ENCODE data around the gene CIAO3.

The CIAO3 gene

DNA sequence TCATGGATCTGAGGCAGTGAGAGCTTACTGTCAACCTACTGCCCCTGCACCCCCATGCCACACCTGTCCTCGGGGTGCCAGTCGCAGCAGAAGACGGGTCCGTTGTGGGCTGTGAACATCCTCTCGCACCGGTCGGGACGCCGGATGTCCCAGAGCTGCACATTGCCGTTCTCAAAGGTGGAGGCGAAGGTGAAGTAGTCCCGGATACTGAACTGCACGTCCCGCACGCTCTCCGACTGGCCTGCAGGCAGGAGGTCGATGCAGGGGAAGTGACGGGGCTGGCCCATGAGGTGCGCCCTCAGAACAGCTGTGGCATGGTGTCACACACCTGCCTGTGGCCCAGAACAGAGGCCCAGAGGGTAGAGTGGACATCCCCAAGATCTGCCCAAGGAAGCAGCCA, 53.3 kb downstream of the CIAO3 start:
- no peak for DNase-seq

DNA sequence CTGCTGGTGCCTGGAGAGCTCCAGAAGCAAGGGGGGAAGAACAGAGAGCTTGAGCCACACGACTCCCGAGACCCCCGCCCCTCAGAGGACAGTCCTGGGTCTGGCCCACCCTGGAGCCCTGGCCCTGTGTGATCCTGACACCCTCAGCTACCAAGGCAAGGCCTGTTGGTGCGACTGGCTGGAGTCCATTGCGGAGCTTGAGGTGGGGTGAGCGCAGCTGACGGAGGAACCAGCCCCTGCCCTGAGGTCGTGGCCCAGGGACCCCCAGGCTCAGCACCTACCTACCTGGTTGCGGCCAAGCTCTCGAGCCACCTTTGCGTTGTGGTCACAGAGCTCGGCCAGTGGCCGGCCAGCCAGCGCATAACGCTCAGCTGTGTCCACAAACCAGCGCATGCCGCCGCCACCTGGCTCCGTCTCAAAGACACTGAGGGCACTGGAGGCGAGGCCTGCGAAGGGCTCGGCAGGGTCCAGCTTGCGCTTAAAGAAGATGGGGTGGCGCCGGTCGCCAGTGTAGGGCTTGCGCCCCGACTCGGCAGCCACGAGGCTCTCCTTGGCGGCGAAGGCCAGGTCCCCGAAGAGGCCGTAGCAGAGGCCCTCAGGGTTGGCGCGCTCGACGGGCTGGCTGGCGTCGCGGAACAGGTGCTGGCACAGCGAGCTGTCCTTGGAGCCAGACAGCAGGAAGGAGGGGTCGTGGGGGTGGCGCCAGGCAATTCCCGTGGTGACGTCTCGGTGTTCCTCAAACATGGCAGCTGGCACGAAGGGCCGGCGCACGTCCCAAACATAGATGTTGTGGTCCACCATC, 54.1 kb downstream of the CIAO3 start:
- DNase-seq = no peak

DNA sequence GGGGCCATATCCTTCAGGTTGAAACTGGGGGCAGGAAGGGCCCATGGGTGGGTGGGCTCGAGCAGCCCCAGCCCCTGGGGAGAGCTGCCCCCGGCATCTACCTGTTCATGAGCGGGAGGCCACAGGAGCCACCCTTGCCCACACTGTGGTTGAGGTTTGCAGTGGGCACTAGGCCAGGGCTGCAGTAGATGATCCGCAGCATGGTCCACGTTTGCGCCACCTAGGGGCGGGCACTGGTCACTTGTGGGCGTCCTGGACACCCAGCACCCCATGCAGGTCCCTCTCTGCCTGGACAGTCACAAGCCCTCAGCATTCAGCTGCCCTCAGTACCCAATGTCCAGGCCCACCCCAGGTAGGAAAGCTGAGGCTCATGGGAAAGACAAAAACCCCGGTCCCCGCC, 54.8 kb downstream of the CIAO3 start:
- DNase-seq = no peak

DNA sequence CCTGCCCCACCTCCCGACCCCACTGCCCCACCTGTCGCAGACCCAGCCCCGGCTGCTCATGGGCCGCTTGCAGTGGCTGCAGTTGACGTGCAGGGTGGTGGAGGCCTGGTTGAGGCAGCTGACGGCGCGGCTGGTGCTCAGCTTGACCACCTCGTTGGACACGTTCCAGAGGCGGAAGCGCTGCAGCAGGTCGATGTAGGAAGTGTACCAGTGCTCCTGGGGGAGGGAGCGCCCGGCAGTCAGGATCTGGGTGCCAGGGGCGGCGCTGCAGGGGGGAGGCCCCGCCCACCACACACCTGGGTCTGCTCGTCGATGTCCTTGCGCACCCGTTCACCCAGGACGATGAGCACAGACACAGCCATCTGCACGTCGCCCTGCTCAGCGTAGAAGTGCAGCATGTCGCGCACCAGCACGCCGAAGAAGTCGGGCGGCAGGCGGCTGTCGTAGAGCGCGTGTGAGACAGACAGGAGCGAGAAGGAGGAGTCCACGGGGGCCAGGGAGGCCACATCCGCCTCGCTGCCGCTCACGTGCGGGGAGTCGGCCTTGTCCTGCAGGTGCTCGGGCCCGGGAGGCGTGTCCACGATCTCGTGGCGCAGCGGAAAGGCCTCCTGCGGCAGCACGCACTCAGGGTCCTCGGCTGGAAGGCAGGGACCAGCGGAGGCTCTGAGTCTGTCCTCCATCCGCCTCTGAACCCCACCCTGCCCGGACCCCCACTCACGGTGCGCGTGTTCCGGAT, 55.7 kb downstream of the CIAO3 start:
- DNase-seq = no peak

DNA sequence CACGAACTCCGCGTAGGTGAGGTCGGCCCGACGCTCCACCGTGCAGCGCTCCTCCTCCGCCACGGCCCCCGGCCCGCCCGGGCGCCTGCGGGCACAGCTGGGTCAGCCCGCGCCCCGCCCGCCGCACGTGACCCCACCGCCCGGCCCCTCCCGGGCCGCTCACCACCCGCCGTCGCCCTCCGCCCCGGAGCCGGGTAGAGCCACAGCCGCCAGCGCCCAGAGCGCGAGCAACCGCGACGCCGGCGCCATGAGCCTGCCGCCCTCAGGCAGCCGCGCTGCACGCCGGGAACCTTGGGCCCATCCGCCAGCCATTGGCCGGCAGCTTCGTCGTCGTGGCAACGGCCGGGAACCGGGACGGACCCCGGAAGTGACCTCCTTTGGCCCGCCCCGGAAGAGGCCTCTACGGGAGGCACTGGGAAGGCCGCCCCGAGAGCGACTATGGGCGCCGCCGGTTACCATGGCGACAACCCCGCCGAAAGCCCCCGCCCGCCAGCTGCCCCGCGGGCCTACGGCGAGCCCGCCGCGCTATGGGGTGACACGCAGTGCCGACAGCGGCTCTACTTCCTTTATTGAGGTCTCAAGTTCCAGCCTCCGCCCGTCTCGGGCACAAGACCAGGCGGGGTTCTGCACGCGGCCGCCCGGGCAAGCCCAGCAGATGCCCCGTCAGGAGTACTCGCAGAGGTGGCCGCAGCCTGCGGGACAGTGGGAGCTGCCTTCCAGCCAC, 56.6 kb downstream of the CIAO3 start, which contains the start of gene JMJD8:
Gene JMJD8, minus strand, starts transcription at position 264 of the 724 bp plus-strand sequence. Its CDS starts 15 bp downstream, at position 249.
- peak; percentile 98 for DNase-seq

DNA sequence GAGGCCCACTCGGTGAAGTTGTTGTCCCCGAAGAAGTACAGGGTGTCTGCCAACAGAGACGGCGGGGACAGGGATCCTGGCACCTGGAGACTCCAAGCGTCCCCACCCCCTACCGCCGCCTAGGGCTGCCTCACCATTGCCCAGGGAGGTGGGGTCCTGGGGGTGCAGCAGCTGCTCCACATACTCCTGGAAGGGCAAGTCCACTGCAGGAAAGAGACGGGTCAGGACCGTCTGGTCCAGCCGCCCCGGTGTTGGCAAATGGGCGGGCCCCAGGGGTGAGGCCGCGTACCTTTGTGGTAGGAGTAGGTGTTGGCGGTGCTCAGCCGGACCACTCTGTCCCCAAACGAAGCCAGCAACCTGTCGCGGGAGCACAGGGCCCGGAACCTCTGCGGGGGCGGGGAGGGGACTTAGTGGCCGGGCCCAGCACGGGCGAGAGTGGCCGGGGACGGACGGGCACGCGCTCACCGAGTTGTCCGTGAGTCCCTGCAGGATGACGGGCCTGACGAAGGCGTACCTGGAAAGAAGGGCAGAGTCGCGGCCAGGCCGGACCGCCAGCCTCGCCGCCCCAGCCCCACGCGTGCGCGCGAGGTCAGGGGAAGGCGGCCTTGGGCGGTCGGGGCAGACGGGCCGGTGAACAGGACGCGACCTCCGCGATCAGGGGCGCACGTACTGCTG, 57.3 kb downstream of the CIAO3 start:
- DNase-seq = no peak

DNA sequence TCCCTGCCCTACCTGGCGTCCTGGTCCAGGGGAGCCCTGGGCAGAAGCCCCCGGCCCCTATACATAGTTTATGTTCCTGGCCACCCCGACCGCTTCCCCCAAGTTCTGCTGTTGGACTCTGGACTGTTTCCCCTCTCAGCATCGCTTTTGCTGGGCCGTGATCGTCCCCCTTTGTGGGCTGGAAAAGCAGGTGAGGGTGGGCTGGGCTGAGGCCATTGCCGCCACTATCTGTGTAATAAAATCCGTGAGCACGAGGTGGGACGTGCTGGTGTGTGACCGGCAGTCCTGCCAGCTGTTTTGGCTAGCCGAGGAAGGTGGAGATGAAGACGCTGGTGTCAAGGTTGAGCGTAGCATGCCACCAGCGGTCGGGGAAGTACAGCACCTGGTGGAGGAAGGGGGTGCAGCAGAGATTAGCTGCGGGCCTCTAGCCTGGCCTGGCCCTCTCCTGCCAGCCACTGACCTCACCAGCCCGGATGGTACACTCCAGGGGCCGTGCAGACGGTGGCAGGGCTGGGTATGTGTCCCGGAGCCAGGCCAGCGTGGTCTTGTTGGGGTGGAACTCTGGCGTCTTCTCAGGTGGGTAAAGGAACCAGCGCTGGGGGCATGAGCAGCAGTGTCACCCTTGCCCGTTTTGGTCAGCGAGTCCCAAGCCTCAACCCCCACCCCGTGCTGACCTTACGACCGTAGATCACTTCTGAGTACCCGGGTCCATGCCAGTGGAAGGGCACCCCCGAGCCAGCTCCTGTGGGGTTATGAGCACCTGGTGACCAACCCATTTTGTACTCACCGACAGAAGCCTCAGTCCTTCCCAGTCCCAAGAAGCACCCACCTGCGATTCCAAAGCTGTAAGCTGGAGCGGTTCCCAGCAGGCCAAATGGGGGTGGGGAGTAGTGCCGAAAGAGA, 58.1 kb downstream of the CIAO3 start:
- no peak for DNase-seq

DNA sequence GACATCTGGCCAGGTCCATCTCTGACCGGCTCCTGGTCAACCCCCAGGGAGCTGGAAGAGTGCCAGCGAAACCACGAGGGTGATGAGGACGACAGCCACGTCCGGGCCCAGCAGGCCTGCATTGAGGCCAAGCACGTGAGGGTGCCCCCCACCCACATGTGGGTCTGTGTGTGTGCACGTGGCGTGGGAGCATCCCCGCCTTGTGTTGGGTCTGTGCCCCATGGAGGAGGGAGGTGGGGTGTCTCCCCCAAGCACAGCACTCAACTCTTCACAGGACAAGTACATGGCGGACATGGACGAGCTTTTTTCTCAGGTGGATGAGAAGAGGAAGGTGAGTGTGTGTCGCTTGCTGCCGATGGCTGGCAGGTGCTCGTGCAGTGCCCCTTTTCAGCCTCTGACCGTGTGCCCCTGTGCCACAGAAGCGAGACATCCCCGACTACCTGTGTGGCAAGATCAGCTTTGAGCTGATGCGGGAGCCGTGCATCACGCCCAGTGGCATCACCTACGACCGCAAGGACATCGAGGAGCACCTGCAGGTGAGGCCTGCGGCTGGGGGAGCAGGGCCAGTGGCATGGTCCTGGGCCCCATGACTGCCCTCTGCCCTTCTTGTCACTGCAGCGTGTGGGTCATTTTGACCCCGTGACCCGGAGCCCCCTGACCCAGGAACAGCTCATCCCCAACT, 58.9 kb downstream of the CIAO3 start:
- no peak for DNase-seq

DNA sequence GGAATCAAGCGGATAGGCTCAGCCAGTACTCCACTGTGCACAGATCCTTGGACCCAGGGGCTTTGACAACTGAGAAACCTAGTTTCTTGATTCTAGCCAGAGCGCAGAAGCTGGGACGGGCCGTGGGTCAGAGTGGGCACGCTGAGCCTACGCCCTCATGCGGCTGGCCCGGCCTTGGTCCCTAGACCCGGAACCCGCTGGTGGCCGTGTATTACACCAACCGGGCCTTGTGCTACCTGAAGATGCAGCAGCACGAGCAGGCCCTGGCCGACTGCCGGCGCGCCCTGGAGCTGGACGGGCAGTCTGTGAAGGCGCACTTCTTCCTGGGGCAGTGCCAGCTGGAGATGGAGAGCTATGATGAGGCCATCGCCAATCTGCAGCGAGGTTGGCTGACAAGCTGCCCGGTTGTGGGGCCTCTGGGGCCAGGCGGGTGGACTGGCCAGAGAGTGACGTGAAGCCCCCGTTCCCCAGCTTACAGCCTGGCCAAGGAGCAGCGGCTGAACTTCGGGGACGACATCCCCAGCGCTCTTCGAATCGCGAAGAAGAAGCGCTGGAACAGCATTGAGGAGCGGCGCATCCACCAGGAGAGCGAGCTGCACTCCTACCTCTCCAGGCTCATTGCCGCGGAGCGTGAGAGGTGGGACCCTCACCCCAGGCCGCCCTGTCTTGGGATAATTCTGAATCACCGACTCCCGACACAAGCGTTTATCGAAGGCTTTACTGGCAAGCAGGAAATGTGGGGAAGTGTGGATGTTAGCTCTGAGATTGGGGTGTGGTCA, 59.6 kb downstream of the CIAO3 start:
- DNase-seq = no peak

DNA sequence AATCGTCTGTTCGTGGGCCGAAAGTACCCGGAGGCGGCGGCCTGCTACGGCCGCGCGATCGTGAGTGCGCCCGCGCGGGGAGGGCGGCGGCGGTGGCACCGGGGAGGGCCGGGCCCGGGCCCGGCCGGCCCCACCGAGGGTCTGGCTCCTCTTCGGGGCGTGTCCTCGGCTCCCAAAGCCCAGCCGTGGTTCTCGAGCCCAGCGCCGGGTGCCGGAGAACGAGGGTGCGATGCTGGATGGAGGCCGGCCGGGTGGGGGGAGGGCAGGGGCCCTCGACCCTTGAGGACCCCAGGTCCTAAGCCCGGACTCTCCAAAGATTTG, 60.2 kb downstream of the CIAO3 start:
- DNase-seq = no peak

DNA sequence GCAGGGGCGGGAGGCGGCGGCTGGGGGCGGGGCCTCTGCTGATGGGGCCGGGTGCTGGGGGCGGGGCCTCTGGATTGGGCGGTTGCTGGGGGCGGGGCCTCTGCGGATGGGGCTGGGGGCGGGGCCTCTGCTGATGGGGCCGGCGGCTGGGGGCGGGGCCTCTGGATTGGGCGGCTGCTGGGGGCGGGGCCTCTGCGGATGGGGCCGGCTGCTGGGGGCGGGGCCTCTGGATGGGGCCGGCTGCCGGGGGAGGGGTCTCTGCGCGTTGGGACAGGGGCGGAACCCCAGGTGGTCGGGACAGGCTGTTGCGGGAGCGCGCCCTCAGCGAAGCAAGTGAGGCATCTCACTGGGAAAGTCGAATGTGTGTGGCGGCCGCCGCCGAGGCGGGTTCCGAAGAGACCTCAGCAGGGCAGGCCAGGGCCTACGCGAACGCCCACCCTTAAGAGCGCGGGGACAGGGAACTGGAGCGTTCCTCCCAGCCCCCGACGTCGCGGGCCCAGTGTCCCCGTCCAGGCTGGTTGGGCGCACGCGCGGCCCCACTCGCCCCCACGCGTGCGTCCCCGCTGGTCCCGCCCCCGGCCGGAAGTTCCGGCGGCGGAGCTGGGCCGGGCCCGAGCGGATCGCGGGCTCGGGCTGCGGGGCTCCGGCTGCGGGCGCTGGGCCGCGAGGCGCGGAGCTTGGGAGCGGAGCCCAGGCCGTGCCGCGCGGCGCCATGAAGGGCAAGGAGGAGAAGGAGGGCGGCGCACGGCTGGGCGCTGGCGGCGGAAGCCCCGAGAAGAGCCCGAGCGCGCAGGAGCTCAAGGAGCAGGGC, 60.8 kb downstream of the CIAO3 start, which contains the start of gene STUB1:
Gene STUB1, plus strand, starts transcription at position 597 of the 811 bp plus-strand sequence. Its CDS starts 116 bp downstream, at position 713.
- DNase-seq = peak; percentile 97

Data from CD4-positive, alpha-beta T cell treated with Interleukin-17A for 4 hours (primary cell).